ENCODE data around the gene CASP10. TPM values are rescaled to one million over a fixed set of nuclear protein-coding genes. Genes with fewer than 3 reads are reported as not detected.

The CASP10 gene
- total and polyA plus RNA-seq, 2 of the 8 experiments (the other 6 are each of a cell fraction or from before 2014, with no cell fraction given): 2.3 to 4.0 TPM

GRCh38 chr2:201233192-201233811, 50.4 kb downstream of the CASP10 start:
- Histone ChIP-seq H3K56ac (replicated peaks; ENCODE audit: insufficient read length, low read depth, low read length) (no peak overlapping the region), H3K4me1 (replicated peaks in 1 of 4; ENCODE audit: control insufficient read depth in 3 of 4, insufficient read depth in 4 of 4, low read length in 3 of 4) (no peaks in the 10 kb centered on the region; a peak in 1 of 7 replicates), H3K27me3 (replicated peaks in 1 of 4; ENCODE audit: control insufficient read depth in 3 of 4, extremely low read depth in 1 of 4, insufficient read depth in 3 of 4, low read length in 3 of 4) (no peaks in the 10 kb centered on the region; a peak in 2 of 7 replicates), H2AFZ (ENCODE audit: low read length) (peak overlapping the region; percentile 55; the same call in 1 of the 2 replicates), H3K4ac (replicated peaks; ENCODE audit: insufficient read length, low read depth, low read length) (no peak overlapping the region), H3K79me1 (ENCODE audit: low read depth, low read length) (no peaks in the 10 kb centered on the region), H2BK15ac (ENCODE audit: low read length) (0 out of 2 replicates have a peak overlapping the region, but pooled peaks have one; percentile 31), H4K20me1 (replicated peaks in 1 of 2; ENCODE audit: control insufficient read depth in 1 of 2, insufficient read depth in 2 of 2, low read length in 2 of 2) (no peaks in the 10 kb centered on the region), H3K36me3 (ENCODE audit: control insufficient read depth in 2 of 4, insufficient read depth in 4 of 4, low read length in 3 of 4) (no peaks in the 10 kb centered on the region), H3K79me2 (ENCODE audit: control insufficient read depth in 1 of 2, insufficient read depth in 2 of 2, low read length in 2 of 2) (no peaks in the 10 kb centered on the region), H3K14ac (ENCODE audit: insufficient read length) (no peak overlapping the region), H2AK5ac (ENCODE audit: low read depth, low read length) (no peak overlapping the region), H4K91ac (replicated peaks; ENCODE audit: insufficient read length, low read length) (no peak overlapping the region), H3K4me3 (ENCODE audit: extremely low read depth in 1 of 4, insufficient read depth in 2 of 4, low read depth in 3 of 4, low read length in 4 of 4) (peak overlapping the region in 3 of 4 experiments; percentile 7 to 48 (median 20); a peak in 4 of 8 replicates), H4K8ac (ENCODE audit: extremely low read depth, insufficient read depth, low read length) (no peak overlapping the region), H3K23me2 (ENCODE audit: low read depth, low read length) (no peaks in the 10 kb centered on the region; the same call in 1 of the 2 replicates), H3K23ac (ENCODE audit: insufficient read length) (no peak overlapping the region), H3K4me2 (ENCODE audit: insufficient read depth in 1 of 2, low read depth in 2 of 2, low read length in 2 of 2) (peak overlapping the region; percentile 51 to 65), H3K9ac (replicated peaks in 1 of 4; ENCODE audit: extremely low read depth in 1 of 4, low read depth in 3 of 4, low read length in 3 of 4) (no peak overlapping the region), H2BK120ac (replicated peaks; ENCODE audit: low read depth, low read length) (no peak overlapping the region), H3K27ac (ENCODE audit: low read depth, low read length) (no peak overlapping the region), H2BK12ac (ENCODE audit: low read depth, low read length) (no peak overlapping the region), H2BK5ac (ENCODE audit: low read depth, low read length) (0 out of 2 replicates have a peak overlapping the region, but pooled peaks have one; percentile 7), H4K5ac (ENCODE audit: insufficient read length, low read depth, low read length) (no peak overlapping the region), H3K18ac (ENCODE audit: extremely low read depth, low read length) (no peak overlapping the region), H2BK20ac (ENCODE audit: low read length) (no peak overlapping the region), H3K9me3 (ENCODE audit: insufficient read depth in 2 of 2, low read depth in 1 of 2, low read length in 1 of 2) (no peaks in the 10 kb centered on the region)
- DNase-seq (ENCODE audit: low read depth in 1 of 2, low spot score in 2 of 2): peak; percentile 27 to 51
- ChIA-PET CTCF (ENCODE audit: partially characterized antibody) (interaction anchor here (0.9 to 3.3 kb wide), 21 partner anchors 11 to 390 kb away, joined by 3 to 42 read pairs (median 7); partner anchors contain the start of genes CASP10, CFLAR and PPIL3), POLR2A (ENCODE audit: partially characterized antibody) (interaction anchor here (0.6 to 2.1 kb wide), 2 partner anchors 12 to 28 kb away, joined by 3 to 9 read pairs; no protein-coding TSS in a partner anchor)
- TF ChIP-seq TAF1 (IDR thresholded peaks at IDR 0.05; ENCODE audit: low read depth, low read length) (0 out of 2 replicates have a peak, but pooled peaks have one; percentile 36), CBX5 (IDR thresholded peaks at IDR 0.05; ENCODE audit: low read depth, low read length) (no peak), ZNF274 (IDR thresholded peaks at IDR 0.05; ENCODE audit: borderline replicate concordance, extremely low read depth, low read length) (no peak), USF2 (IDR thresholded peaks at IDR 0.05; ENCODE audit: low read length) (peak; percentile 32; the same call in 1 of the 2 replicates)
- TF ChIP-seq, protein P1, sequence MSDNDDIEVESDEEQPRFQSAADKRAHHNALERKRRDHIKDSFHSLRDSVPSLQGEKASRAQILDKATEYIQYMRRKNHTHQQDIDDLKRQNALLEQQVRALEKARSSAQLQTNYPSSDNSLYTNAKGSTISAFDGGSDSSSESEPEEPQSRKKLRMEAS (IDR thresholded peaks at IDR 0.05): peak; percentile 38; the same call in 1 of the 2 replicates
- 66% methylated on average over 8 of the region's 8 CpGs; no CpG with 5 or more reads in 1 of the 2 experiments for WGBS, 2 experiments (ENCODE audit: extremely low coverage in 1 of 2, insufficient coverage in 1 of 2, insufficient read length in 1 of 2, insufficient replicate concordance in 2 of 2, low coverage in 1 of 2, low lambda C conversion rate in 2 of 2, missing lambda C conversion rate in 1 of 2)
- no peak for FAIRE-seq

All from H1 (cell line).